WTC11 (cell line): ENCODE measurements around the gene TMA7. TPM values are rescaled to one million over a fixed set of nuclear protein-coding genes. Genes with fewer than 3 reads are reported as not detected.

Experiments used
- ATAC-seq: fragments of 200-7000 bp; cut with Tn5 transposase; 2 replicates; pipeline ENCODE4 v1.10.0; 2021; ENCODE audit warnings: mild to moderate bottlenecking, moderate library complexity
- CTCF ChIA-PET: fragments of 300-600 bp; sonication (Branson Sonifier 250); formaldehyde crosslinking; loops from one replicate; lab custom pipeline; 2021; ENCODE audit warnings: antibody characterized with exemption; lab: Charles Lee
- POLR2A ChIA-PET: fragments of 350-600 bp; sonication (Branson Sonifier 250); formaldehyde crosslinking; loops from one replicate; lab custom pipeline; 2021; ENCODE audit warnings: antibody characterized with exemption; lab: Charles Lee
- DNase-seq: peaks from one replicate; pipeline ENCODE4 v3.0.0; 2021; ENCODE audit warnings: low spot score
- H3K27ac Mint-ChIP-seq: 2 replicates; pipeline ENCODE4 v1.8.0; 2021; ENCODE audit warnings: mixed read lengths
- H3K27me3 Mint-ChIP-seq: 2 replicates; pipeline ENCODE4 v1.8.0; 2021; ENCODE audit warnings: low read depth, mild to moderate bottlenecking, moderate library complexity, mixed read lengths
- H3K36me3 Mint-ChIP-seq: 2 replicates; pipeline ENCODE4 v1.8.0; 2021; ENCODE audit warnings: mixed read lengths
- H3K4me1 Mint-ChIP-seq: 2 replicates; pipeline ENCODE4 v1.8.0; 2022; ENCODE audit warnings: mixed read lengths
- H3K4me3 Mint-ChIP-seq: 2 replicates; pipeline ENCODE4 v1.8.0; 2021; ENCODE audit warnings: mild to moderate bottlenecking, moderate library complexity, mixed read lengths
- H3K9me3 Mint-ChIP-seq: 2 replicates; pipeline ENCODE4 v1.8.0; 2021; ENCODE audit warnings: mixed read lengths
- ATF1 ChIP-seq: sonication (generic); formaldehyde crosslinking; IDR thresholded peaks from 2 replicates; pipeline ENCODE4 v1.8.1; 2023; ENCODE audit warnings: mild to moderate bottlenecking, moderate library complexity, missing genetic modification reagents
- CREB1 ChIP-seq: sonication (generic); formaldehyde crosslinking; IDR thresholded peaks from 2 replicates; pipeline ENCODE4 v1.8.0; 2023; ENCODE audit warnings: mild to moderate bottlenecking, missing genetic modification reagents
- ELF4 ChIP-seq: sonication (generic); formaldehyde crosslinking; IDR thresholded peaks from 2 replicates; pipeline ENCODE4 v1.8.1; 2022; ENCODE audit warnings: low read depth, mild to moderate bottlenecking, moderate library complexity, missing genetic modification reagents
- ETV6 ChIP-seq: sonication (generic); formaldehyde crosslinking; IDR thresholded peaks from 2 replicates; pipeline ENCODE4 v1.8.1; 2022; ENCODE audit warnings: mild to moderate bottlenecking, missing genetic modification reagents
- FOXK1 ChIP-seq: sonication (generic); formaldehyde crosslinking; IDR thresholded peaks from 2 replicates; pipeline ENCODE4 v1.8.0; 2022; ENCODE audit warnings: mild to moderate bottlenecking, moderate library complexity, missing genetic modification reagents
- MXD4 ChIP-seq: fragments of 250-450 bp; sonication (Bioruptor Pico); IDR thresholded peaks from 2 replicates; pipeline ENCODE4 v1.8.0; 2021; ENCODE audit warnings: mild to moderate bottlenecking, moderate library complexity, borderline replicate concordance
- NFATC4 ChIP-seq: fragments of 250-450 bp; sonication (Bioruptor Pico); IDR thresholded peaks from 2 replicates; pipeline ENCODE4 v1.9.0; 2021; ENCODE audit warnings: mild to moderate bottlenecking
- NFE2L1 ChIP-seq: sonication (generic); formaldehyde crosslinking; IDR thresholded peaks from 2 replicates; pipeline ENCODE4 v1.8.1; 2023; ENCODE audit warnings: missing genetic modification reagents
- TCF7 ChIP-seq: sonication (generic); formaldehyde crosslinking; IDR thresholded peaks from 2 replicates; pipeline ENCODE4 v1.8.0; 2022; ENCODE audit warnings: mild to moderate bottlenecking, low read depth, missing genetic modification reagents, moderate library complexity
- TP53 ChIP-seq: sonication (generic); formaldehyde crosslinking; IDR thresholded peaks from 2 replicates; pipeline ENCODE4 v1.8.1; 2023; ENCODE audit warnings: mild to moderate bottlenecking, missing genetic modification reagents
- ZBTB21 ChIP-seq: sonication (generic); formaldehyde crosslinking; IDR thresholded peaks from 2 replicates; pipeline ENCODE4 v1.8.1; 2023; ENCODE audit warnings: mild to moderate bottlenecking, missing genetic modification reagents, borderline replicate concordance
- ZNF232 ChIP-seq: sonication (generic); formaldehyde crosslinking; IDR thresholded peaks from 2 replicates; pipeline ENCODE4 v1.8.0; 2022; ENCODE audit warnings: mild to moderate bottlenecking, missing genetic modification reagents
- ZNF423 ChIP-seq: fragments of 250-450 bp; sonication (Bioruptor Pico); IDR thresholded peaks from 2 replicates; pipeline ENCODE4 v2.1.2; 2022; ENCODE audit warnings: mild to moderate bottlenecking, moderate library complexity
- ZNF671 ChIP-seq: fragments of 250-450 bp; sonication (Bioruptor Pico); IDR thresholded peaks from 2 replicates; pipeline ENCODE4 v1.8.0; 2021; ENCODE audit warnings: mild to moderate bottlenecking
- total RNA-seq: library from RNA; stranded (reverse); gene quantifications from 3 replicates; pipeline ENCODE4 v1.2.3, GENCODE V29; 2021
- TF ChIP-seq, protein P1 (sequence below): sonication (generic); formaldehyde crosslinking; IDR thresholded peaks from 2 replicates; pipeline ENCODE4 v1.8.0; 2023; ENCODE audit warnings: missing genetic modification reagents
- TF ChIP-seq, protein P2 (sequence below): fragments of 250-450 bp; sonication (Bioruptor Pico); IDR thresholded peaks from 2 replicates; pipeline ENCODE4 v1.9.0; 2021; ENCODE audit warnings: moderate library complexity, mild to moderate bottlenecking, inconsistent platforms, borderline replicate concordance
- TF ChIP-seq, protein P3 (sequence below): fragments of 250-450 bp; sonication (Bioruptor Pico); conservative IDR thresholded peaks from 2 replicates; pipeline ENCODE4 v1.9.0; 2021; ENCODE audit warnings: mild to moderate bottlenecking
- TF ChIP-seq, protein P4 (sequence below): sonication (generic); formaldehyde crosslinking; IDR thresholded peaks from 2 replicates; pipeline ENCODE4 v1.8.1; 2022; ENCODE audit warnings: low read depth, missing genetic modification reagents, borderline replicate concordance
- TF ChIP-seq, protein P5 (sequence below): sonication (generic); formaldehyde crosslinking; IDR thresholded peaks from 2 replicates; pipeline ENCODE4 v1.8.1; 2023; ENCODE audit warnings: mild to moderate bottlenecking, missing genetic modification reagents, moderate library complexity

Gene TMA7
- total RNA-seq, 1 experiment from 2014 or later: 318 TPM

DNA sequence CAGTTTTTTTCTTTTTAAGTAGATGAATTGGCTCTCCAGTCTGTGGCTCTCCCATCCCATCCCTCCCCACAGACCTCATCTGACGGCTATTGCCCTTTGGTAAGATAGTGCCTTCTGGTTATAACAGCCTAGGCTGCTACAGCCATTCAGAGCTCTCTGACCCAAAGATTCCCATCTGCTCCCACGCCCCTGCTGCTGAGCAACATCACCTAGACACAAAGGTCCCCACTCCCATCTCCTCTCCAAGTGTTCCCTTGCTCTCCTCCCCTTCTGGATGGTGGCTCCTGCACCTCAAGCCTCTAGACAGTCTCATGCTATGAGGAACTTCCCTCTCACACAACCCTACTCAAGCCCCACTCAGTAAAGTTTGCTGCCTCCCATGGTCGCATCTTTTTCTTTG is 44.3 kb upstream of the TMA7 start:
- H3K4me1 Mint-ChIP-seq: peaks cover 11% of the 10 kb centered on the region
- CTCF ChIA-PET: interaction anchor here (1.3 to 2.8 kb wide), 2 partner anchors 40 to 201 kb away, joined by 10 to 16 read pairs; no protein-coding TSS in a partner anchor
- peaks cover 2% of the 10 kb centered on the region; the same call in 1 of the 2 replicates for H3K36me3 Mint-ChIP-seq
- H3K27ac Mint-ChIP-seq: no peak overlapping the region
- no peak for DNase-seq
- TF ChIP-seq TP53 (CRISPR knock-in tag) (no peak), ZNF671 (CRISPR knock-in tag) (no peak), FOXK1 (CRISPR knock-in tag) (no peak), ATF1 (CRISPR knock-in tag) (no peak), ZNF232 (CRISPR knock-in tag) (no peak), ETV6 (CRISPR knock-in tag) (no peak), NFATC4 (CRISPR knock-in tag) (no peak), ELF4 (CRISPR knock-in tag) (no peak), MXD4 (CRISPR knock-in tag) (no peak)
- TF ChIP-seq, protein P1, sequence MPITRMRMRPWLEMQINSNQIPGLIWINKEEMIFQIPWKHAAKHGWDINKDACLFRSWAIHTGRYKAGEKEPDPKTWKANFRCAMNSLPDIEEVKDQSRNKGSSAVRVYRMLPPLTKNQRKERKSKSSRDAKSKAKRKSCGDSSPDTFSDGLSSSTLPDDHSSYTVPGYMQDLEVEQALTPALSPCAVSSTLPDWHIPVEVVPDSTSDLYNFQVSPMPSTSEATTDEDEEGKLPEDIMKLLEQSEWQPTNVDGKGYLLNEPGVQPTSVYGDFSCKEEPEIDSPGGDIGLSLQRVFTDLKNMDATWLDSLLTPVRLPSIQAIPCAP (CRISPR knock-in tag): no peak
- TF ChIP-seq, all 79 proteins: peak for 0
- ATAC-seq: no peak
- POLR2A ChIA-PET: no interaction called here
- H3K4me3 Mint-ChIP-seq: no peak overlapping the region
- H3K27me3 Mint-ChIP-seq: peaks cover 16% of the 10 kb centered on the region
- 0 out of 2 replicates have a peak, but pooled peaks cover 1% of the 10 kb centered on the region for H3K9me3 Mint-ChIP-seq

DNA sequence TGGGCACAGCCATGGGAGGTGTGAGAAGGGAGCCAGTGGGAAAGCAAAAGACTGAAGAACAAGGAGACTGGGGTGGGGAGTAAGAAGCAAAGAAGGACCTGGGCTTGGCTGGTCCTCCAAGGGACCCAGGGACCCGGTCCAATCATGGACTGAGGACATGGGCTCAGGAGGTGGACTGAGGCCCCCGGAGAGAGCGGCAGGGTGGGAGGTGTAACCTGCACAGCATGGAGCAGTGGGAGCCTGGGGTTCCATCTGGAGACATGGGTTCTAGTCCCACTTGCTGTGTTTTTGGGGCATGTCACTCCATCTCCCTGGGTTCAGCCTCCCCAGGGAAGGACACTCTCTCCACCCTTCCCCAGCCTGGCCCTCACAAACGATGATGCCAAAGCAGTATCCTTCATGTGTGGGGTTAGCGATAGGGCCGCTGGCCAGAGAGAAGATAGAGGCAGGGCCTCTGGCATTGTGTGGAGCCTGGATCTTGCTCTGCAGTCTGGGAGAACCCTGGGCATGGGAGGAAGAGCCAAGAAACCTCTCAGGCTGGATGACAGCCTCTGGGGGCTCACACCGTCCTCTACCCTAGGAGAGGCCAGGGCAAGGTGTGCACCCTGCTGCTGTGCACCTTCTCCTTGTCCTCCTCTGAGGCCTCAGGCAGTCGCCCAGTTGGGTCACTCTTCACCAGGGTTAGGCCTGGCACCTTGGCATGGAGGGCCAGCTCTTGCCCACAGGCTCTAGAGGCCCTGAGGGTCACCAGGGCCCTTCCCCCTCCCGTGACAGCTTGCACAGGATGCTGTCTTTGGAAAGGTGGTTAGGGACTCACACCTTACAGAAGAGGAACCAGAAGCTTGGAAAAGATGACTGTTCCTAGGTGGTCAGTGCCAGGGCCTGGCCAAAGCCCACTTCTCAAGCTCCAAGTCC is 42.0 kb upstream of the TMA7 start:
- ATAC-seq (no peak; the same call in 1 of the 2 replicates), DNase-seq (no peak)
- POLR2A ChIA-PET: interaction anchor here (1.7 kb wide), 1 partner anchor 42 kb away, joined by 6 read pairs; the partner anchor contains the start of genes CCDC51 and TMA7
- CTCF ChIA-PET: interaction anchor here (0.7 to 7.8 kb wide), 4 partner anchors 10 to 203 kb away, joined by 3 to 378 read pairs (median 72); partner anchors contain the start of gene PLXNB1
- H3K4me3 Mint-ChIP-seq: no peak overlapping the region
- H3K36me3 Mint-ChIP-seq: peaks cover 12% of the 10 kb centered on the region
- peaks cover 11% of the 10 kb centered on the region for H3K4me1 Mint-ChIP-seq
- no peak overlapping the region for H3K27ac Mint-ChIP-seq
- peaks cover 13% of the 10 kb centered on the region for H3K27me3 Mint-ChIP-seq
- TF ChIP-seq, protein P2, sequence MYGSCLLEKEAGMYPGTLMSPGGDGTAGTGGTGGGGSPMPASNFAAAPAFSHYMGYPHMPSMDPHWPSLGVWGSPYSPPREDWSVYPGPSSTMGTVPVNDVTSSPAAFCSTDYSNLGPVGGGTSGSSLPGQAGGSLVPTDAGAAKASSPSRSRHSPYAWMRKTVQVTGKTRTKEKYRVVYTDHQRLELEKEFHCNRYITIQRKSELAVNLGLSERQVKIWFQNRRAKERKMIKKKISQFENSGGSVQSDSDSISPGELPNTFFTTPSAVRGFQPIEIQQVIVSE (CRISPR knock-in tag): no peak
- TF ChIP-seq, protein P3, sequence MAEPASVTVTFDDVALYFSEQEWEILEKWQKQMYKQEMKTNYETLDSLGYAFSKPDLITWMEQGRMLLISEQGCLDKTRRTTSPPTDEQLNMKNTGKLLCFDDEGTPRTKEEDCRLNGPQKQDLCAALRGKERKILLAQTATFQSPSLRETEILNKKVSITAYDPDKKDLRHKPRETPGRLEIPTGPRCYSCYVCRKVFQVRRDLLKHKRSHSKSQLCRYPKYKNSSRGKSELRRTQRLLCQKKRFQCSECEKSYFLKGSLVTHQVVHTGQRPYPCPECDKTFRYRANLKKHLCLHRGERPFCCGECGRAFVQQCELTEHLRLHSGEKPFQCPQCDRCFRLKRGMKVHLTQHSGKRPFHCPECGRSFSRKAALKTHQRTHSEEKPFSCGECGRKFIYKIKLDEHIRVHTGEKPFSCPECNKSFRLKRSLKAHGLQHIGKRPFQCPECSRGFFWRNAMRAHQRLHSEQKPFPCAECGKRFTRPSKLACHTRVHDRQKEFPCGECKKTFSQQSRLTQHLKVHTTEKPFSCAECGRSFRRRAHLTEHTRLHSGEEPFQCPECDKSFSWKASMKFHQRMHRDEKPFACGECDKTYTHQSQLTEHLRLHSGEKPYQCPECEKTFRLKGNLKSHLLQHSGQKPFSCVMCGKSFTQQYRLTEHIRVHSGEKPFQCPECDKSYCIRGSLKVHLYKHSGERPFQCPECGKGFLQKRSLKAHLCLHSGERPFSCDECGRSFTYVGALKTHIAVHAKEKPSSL (CRISPR knock-in tag): no peak
- TF ChIP-seq, protein P4, sequence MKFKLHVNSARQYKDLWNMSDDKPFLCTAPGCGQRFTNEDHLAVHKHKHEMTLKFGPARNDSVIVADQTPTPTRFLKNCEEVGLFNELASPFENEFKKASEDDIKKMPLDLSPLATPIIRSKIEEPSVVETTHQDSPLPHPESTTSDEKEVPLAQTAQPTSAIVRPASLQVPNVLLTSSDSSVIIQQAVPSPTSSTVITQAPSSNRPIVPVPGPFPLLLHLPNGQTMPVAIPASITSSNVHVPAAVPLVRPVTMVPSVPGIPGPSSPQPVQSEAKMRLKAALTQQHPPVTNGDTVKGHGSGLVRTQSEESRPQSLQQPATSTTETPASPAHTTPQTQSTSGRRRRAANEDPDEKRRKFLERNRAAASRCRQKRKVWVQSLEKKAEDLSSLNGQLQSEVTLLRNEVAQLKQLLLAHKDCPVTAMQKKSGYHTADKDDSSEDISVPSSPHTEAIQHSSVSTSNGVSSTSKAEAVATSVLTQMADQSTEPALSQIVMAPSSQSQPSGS (CRISPR knock-in tag): no peak
- TF ChIP-seq ZNF423 (CRISPR knock-in tag): no peak
- TF ChIP-seq TCF7 (CRISPR knock-in tag): no peak
- TF ChIP-seq ZBTB21 (CRISPR knock-in tag): no peak
- TF ChIP-seq NFE2L1 (CRISPR knock-in tag): no peak
- TF ChIP-seq, protein P5, sequence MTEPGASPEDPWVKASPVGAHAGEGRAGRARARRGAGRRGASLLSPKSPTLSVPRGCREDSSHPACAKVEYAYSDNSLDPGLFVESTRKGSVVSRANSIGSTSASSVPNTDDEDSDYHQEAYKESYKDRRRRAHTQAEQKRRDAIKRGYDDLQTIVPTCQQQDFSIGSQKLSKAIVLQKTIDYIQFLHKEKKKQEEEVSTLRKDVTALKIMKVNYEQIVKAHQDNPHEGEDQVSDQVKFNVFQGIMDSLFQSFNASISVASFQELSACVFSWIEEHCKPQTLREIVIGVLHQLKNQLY (CRISPR knock-in tag): no peak
- no peak for TF ChIP-seq CREB1 (CRISPR knock-in tag)
- TF ChIP-seq, all 79 proteins: peak for 0
- H3K9me3 Mint-ChIP-seq: 0 out of 2 replicates have a peak, but pooled peaks cover 3% of the 10 kb centered on the region
